ENCODE results near the gene PIGQ.

DNA sequence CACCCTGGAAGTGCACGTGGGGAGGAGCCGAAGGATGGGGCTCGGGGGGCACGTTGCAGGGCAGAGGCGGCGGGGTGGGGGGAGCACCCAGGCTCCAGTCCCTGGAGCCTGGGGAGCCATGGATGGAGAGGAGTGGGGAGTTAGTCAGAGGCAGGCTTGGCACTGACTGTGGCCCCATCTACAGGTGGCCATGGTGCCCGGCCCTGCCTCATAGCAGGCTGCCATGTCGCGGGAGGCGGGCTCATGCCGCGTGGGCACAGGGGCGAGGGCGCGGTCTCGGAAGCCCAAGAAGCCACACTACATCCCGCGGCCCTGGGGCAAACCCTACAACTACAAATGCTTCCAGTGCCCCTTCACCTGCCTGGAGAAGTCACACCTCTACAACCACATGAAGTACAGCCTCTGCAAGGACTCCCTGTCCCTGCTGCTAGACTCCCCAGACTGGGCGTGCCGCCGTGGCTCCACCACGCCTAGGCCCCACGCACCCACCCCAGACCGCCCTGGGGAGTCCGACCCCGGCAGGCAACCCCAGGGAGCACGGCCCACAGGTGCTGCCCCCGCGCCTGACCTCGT is 6.6 kb upstream of the PIGQ start:
- TF ChIP-seq POLR2A (IDR thresholded peaks at IDR 0.05; ENCODE audit: low read depth) (no peak), CTCF (IDR thresholded peaks at IDR 0.05) (no peak), EP300 (IDR thresholded peaks at IDR 0.05) (no peak), POLR2AphosphoS5 (IDR thresholded peaks at IDR 0.05) (no peak)
